ENCODE measurements around the gene TMEM91.

The TMEM91 gene

DNA sequence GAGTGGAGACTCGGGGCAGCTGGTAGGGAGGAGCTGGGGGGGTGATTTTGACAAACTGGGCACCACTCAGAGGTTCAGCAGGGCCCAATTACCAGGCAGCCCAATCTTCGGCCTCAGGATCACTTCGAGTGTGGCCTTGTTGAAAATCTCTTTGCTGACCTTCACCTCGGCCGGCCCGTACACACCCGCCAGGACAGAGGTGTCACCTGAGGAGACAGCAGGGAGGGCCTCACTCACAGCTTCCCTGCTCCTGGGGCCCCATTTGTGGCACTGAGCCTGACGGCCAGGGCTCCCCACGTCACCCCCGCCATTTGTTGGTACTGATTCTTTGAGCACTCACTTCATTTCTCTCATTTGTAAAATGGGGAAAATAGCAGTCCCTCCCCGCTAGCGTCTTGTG, 16.4 kb downstream of the TMEM91 start:
- Histone ChIP-seq H3K79me2 (ENCODE audit: low read length) (peaks cover 41% of the 10 kb centered on the region), H4K20me1 (ENCODE audit: insufficient read depth, low read length) (no peaks in the 10 kb centered on the region), H3K4me2 (ENCODE audit: low read depth, low read length) (no peak overlapping the region)

GRCh38 chr19:41395355-41395754, 19.0 kb downstream of the TMEM91 start:
- Histone ChIP-seq H3K9ac (ENCODE audit: low read length) (no peak overlapping the region), H4K20me1 (ENCODE audit: insufficient read depth, low read length) (no peaks in the 10 kb centered on the region), H3F3A (ENCODE audit: insufficient read depth, low read length) (no peaks in the 10 kb centered on the region), H3K36me3 (replicated peaks; ENCODE audit: insufficient read depth, low read length) (no peaks in the 10 kb centered on the region), H3K9me3 (replicated peaks; ENCODE audit: insufficient read depth, low read length) (no peaks in the 10 kb centered on the region), H3K4me1 (ENCODE audit: low read length) (peaks cover 14% of the 10 kb centered on the region), H2AFZ (ENCODE audit: low read length) (no peak overlapping the region), H3K27me3 (replicated peaks; ENCODE audit: insufficient read depth, low read length) (no peaks in the 10 kb centered on the region), H3K79me2 (ENCODE audit: low read length) (peaks cover 61% of the 10 kb centered on the region), H3K4me2 (ENCODE audit: low read depth, low read length) (peak overlapping the region; percentile 63; the same call in 1 of the 2 replicates), H3K27ac (ENCODE audit: low read length) (no peak overlapping the region), H3K9me2 (replicated peaks; ENCODE audit: insufficient read depth, low read length) (no peaks in the 10 kb centered on the region), H3K4me3 (ENCODE audit: low read length) (no peak overlapping the region)
- no peak for DNase-seq
- TF ChIP-seq EZH2 (optimal IDR thresholded peaks at IDR 0.05; ENCODE audit: low read depth, low read length) (no peak), CTCF (IDR thresholded peaks at IDR 0.05; ENCODE audit: low read length) (no peak), EZH2phosphoT487 (IDR thresholded peaks at IDR 0.05; ENCODE audit: low read length) (no peak)

More for the DNA sequence above, 16.4 kb downstream of the TMEM91 start:
- TF ChIP-seq EZH2 (optimal IDR thresholded peaks at IDR 0.05; ENCODE audit: low read depth, low read length) (no peak), CTCF (IDR thresholded peaks at IDR 0.05; ENCODE audit: low read length) (no peak)
- H3F3A ChIP-seq (ENCODE audit: insufficient read depth, low read length), result no peaks in the 10 kb centered on the region
- no peak overlapping the region for H3K9ac ChIP-seq (ENCODE audit: low read length)
- H3K9me3 ChIP-seq (replicated peaks; ENCODE audit: insufficient read depth, low read length), result no peaks in the 10 kb centered on the region
- peaks cover 4% of the 10 kb centered on the region; the same call in 1 of the 2 replicates for H3K4me1 ChIP-seq (ENCODE audit: low read length)
- H3K36me3 ChIP-seq (replicated peaks; ENCODE audit: insufficient read depth, low read length), result no peaks in the 10 kb centered on the region
- DNase-seq, result no peak
- H3K27me3 ChIP-seq (replicated peaks; ENCODE audit: insufficient read depth, low read length), result no peaks in the 10 kb centered on the region
- H3K9me2 ChIP-seq (replicated peaks; ENCODE audit: insufficient read depth, low read length), result no peaks in the 10 kb centered on the region
- no peak overlapping the region for H2AFZ ChIP-seq (ENCODE audit: low read length)
- no peak overlapping the region for H3K27ac ChIP-seq (ENCODE audit: low read length)
- no peak overlapping the region for H3K4me3 ChIP-seq (ENCODE audit: low read length)

GRCh38 chr19:41397086-41398049, 21.0 kb downstream of the TMEM91 start, which contains the start of the genes BCKDHA and EXOSC5:
Gene BCKDHA (plus strand): TSS chr19:41397818. CDS start chr19:41397828, 10 bp downstream.
Gene EXOSC5 (minus strand): TSS chr19:41397359. CDS start chr19:41397328, 31 bp downstream.
- Histone ChIP-seq H3K27ac (ENCODE audit: low read length) (peak within 1 kb of the TSS; percentile 77), H2AFZ (ENCODE audit: low read length) (peak within 1 kb of the TSS; percentile 69), H3K9me2 (replicated peaks; ENCODE audit: insufficient read depth, low read length) (no peaks in the 10 kb centered on the region), H3K9ac (ENCODE audit: low read length) (peak within 1 kb of the TSS; percentile 98), H3F3A (ENCODE audit: insufficient read depth, low read length) (no peaks in the 10 kb centered on the region), H3K36me3 (replicated peaks; ENCODE audit: insufficient read depth, low read length) (no peaks in the 10 kb centered on the region), H3K4me1 (ENCODE audit: low read length) (peaks cover 14% of the 10 kb centered on the region), H4K20me1 (ENCODE audit: insufficient read depth, low read length) (no peaks in the 10 kb centered on the region), H3K27me3 (replicated peaks; ENCODE audit: insufficient read depth, low read length) (no peaks in the 10 kb centered on the region), H3K4me3 (ENCODE audit: low read length) (peak within 1 kb of the TSS; percentile 98), H3K9me3 (replicated peaks; ENCODE audit: insufficient read depth, low read length) (no peaks in the 10 kb centered on the region), H3K4me2 (ENCODE audit: low read depth, low read length) (peak within 1 kb of the TSS; percentile 98), H3K79me2 (ENCODE audit: low read length) (peaks cover 61% of the 10 kb centered on the region)
- TF ChIP-seq EZH2phosphoT487 (IDR thresholded peaks at IDR 0.05; ENCODE audit: low read length) (no peak), EZH2 (optimal IDR thresholded peaks at IDR 0.05; ENCODE audit: low read depth, low read length) (no peak), CTCF (IDR thresholded peaks at IDR 0.05; ENCODE audit: low read length) (no peak)
- DNase-seq, result peak; percentile 100
